HCT116 (cell line): ENCODE measurements around the gene TFAP2B. TPM values are rescaled to one million over a fixed set of nuclear protein-coding genes. Genes with fewer than 3 reads are reported as not detected.

Experiments used
- ATAC-seq: fragments of 200-7000 bp; cut with Tn5 transposase; 2 replicates; pipeline ENCODE4 v1.9.1; 2020; ENCODE audit warnings: mild to moderate bottlenecking, moderate library complexity
- BruUV-seq: library from RNA; stranded (reverse); fragments of 400-500 nt; replicated peaks from 2 replicates; lab custom pipeline; 2021; lab: Mats Ljungman, UMichigan
- CTCF ChIA-PET: fragments of 300-600 bp; sonication (Branson Sonifier 250); formaldehyde crosslinking; loops from one replicate; lab custom pipeline; 2021; ENCODE audit warnings: antibody characterized with exemption; lab: Charles Lee
- POLR2A ChIA-PET: fragments of 300-600, 350-600 bp; sonication (Branson Sonifier 250); formaldehyde crosslinking; loops from one replicate; lab custom pipeline; 2021; ENCODE audit warnings: antibody characterized with exemption; lab: Charles Lee
- RAD21 ChIA-PET, 2 experiments: fragments of 300-600 bp; sonication (Branson Sonifier 250); formaldehyde crosslinking; loops; one replicate each; lab custom pipeline; 2023; ENCODE audit warnings: low total read pairs in 2 of 2; ENCODE audit not compliant: uncharacterized antibody in 2 of 2, unreplicated experiment in 2 of 2, low non-redundant PET in 1 of 2; lab: Charles Lee
- DNase-seq: peaks from one replicate; pipeline ENCODE4 v3.0.0-alpha.2; 2010; ENCODE audit warnings: low read depth, low spot score
- H2AFZ ChIP-seq: fragments of 200-600 bp; shearing (Covaris generic), sonication (generic); 2 replicates; pipeline ENCODE4 v1.6.1; 2017; ENCODE audit warnings: low read depth, mixed run types, mixed read lengths, antibody characterized with exemption, low read length; ENCODE audit not compliant: poor library complexity, severe bottlenecking
- H3K27ac ChIP-seq: 2 replicates; pipeline ENCODE4 v1.5.1; 2012; ENCODE audit warnings: low read depth, low read length
- H3K27me3 ChIP-seq: fragments of 200-600 bp; sonication (generic); 2 replicates; pipeline ENCODE4 v1.6.1; 2016; ENCODE audit warnings: mixed run types, low read length, mixed read lengths; ENCODE audit not compliant: insufficient read depth
- H3K36me3 ChIP-seq, 2 experiments: fragments of 200-500 bp in 1 of 2; fragments of 200-600 bp in 1 of 2; sonication (Bioruptor generic) in 1 of 2; sonication (generic) in 1 of 2; 2 replicates each; pipeline versions ENCODE4 v1.5.1 to v1.6.1; 2014 to 2016; ENCODE audit warnings: low read length in 2 of 2, inconsistent platforms in 1 of 2, mixed read lengths in 1 of 2, mixed run types in 1 of 2; ENCODE audit not compliant: insufficient read depth in 2 of 2, control insufficient read depth in 1 of 2
- H3K4me1 ChIP-seq, 2 experiments: fragments of 200-600 bp in 1 of 2; sonication (generic) in 1 of 2; 2 replicates each; pipeline versions ENCODE4 v1.5.1 to v1.6.1; 2012 to 2017; ENCODE audit warnings: low read length in 2 of 2, inconsistent platforms in 1 of 2, mild to moderate bottlenecking in 1 of 2, mixed read lengths in 1 of 2, mixed run types in 1 of 2, moderate library complexity in 1 of 2; ENCODE audit not compliant: insufficient read depth in 2 of 2, control insufficient read depth in 1 of 2
- H3K4me2 ChIP-seq: fragments of 200-600 bp; sonication (generic); 2 replicates; pipeline ENCODE4 v1.6.1; 2017; ENCODE audit warnings: mixed run types, low read length, mixed read lengths
- H3K4me3 ChIP-seq, 2 experiments: fragments of 200-600 bp in 1 of 2; sonication (generic) in 1 of 2; replicated peaks in 1 of 2; 2 replicates each; pipeline ENCODE4 v1.5.1; 2011 to 2016; ENCODE audit warnings: low read length in 2 of 2, control low read depth in 1 of 2, low read depth in 1 of 2, mild to moderate bottlenecking in 1 of 2, mixed read lengths in 1 of 2, mixed run types in 1 of 2
- H3K79me2 ChIP-seq: fragments of 200-600 bp; sonication (generic); 2 replicates; pipeline ENCODE4 v1.6.1; 2017; ENCODE audit warnings: mild to moderate bottlenecking, mixed run types, low read length, moderate library complexity, mixed read lengths; ENCODE audit not compliant: insufficient read depth
- H3K9ac ChIP-seq: fragments of 200-600 bp; sonication (generic); 2 replicates; pipeline ENCODE4 v1.6.1; 2016; ENCODE audit warnings: low read length, mixed read lengths
- H3K9me2 ChIP-seq: fragments of 200-600 bp; sonication (generic), shearing (Covaris generic); 2 replicates; pipeline ENCODE4 v1.6.1; 2017; ENCODE audit warnings: mixed run types, mild to moderate bottlenecking, moderate library complexity; ENCODE audit not compliant: insufficient read depth
- H3K9me3 ChIP-seq, 2 experiments: fragments of 200-500 bp in 1 of 2; fragments of 200-600 bp in 1 of 2; sonication (Bioruptor generic) in 1 of 2; sonication (generic) in 1 of 2; 2 replicates each; pipeline ENCODE4 v1.6.1; 2014 to 2017; ENCODE audit warnings: low read length in 2 of 2, mixed read lengths in 2 of 2, inconsistent platforms in 1 of 2, low read depth in 1 of 2, mild to moderate bottlenecking in 1 of 2, mixed run types in 1 of 2, moderate library complexity in 1 of 2; ENCODE audit not compliant: control insufficient read depth in 1 of 2, insufficient read depth in 1 of 2
- H4K20me1 ChIP-seq: fragments of 200-600 bp; sonication (generic), shearing (Covaris generic); 2 replicates; pipeline ENCODE4 v1.6.1; 2017; ENCODE audit warnings: mixed run types, mild to moderate bottlenecking, moderate library complexity; ENCODE audit not compliant: insufficient read depth
- CBX3 ChIP-seq: IDR thresholded peaks from 2 replicates; pipeline ENCODE4 v1.6.1; 2012; ENCODE audit warnings: low read depth
- CEBPB ChIP-seq: IDR thresholded peaks from 2 replicates; pipeline ENCODE4 v1.6.1; 2012; ENCODE audit warnings: low read depth
- EGR1 ChIP-seq: IDR thresholded peaks from 2 replicates; pipeline ENCODE4 v1.6.1; 2012; ENCODE audit warnings: low read depth
- EZH2 ChIP-seq: fragments of 200-600 bp; sonication (generic); IDR thresholded peaks from 2 replicates; pipeline ENCODE4 v1.6.1; 2017; ENCODE audit warnings: antibody characterized with exemption, mixed run types
- FOSL1 ChIP-seq: IDR thresholded peaks from 2 replicates; pipeline ENCODE4 v1.6.1; 2012; ENCODE audit warnings: low read depth
- JUND ChIP-seq: IDR thresholded peaks from 2 replicates; pipeline ENCODE4 v1.6.1; 2012
- POLR2A ChIP-seq: IDR thresholded peaks from 2 replicates; pipeline ENCODE4 v1.7.0; 2011; ENCODE audit warnings: borderline replicate concordance; ENCODE audit not compliant: insufficient read depth, insufficient read length; ENCODE audit errors: extremely low read depth
- POLR2AphosphoS5 ChIP-seq: IDR thresholded peaks from 2 replicates; pipeline ENCODE4 v1.6.1; 2011; ENCODE audit warnings: mild to moderate bottlenecking, low read depth, low read length, moderate library complexity
- RAD21 ChIP-seq: IDR thresholded peaks from 2 replicates; pipeline ENCODE4 v1.6.1; 2012; ENCODE audit warnings: low read depth, mild to moderate bottlenecking
- SP1 ChIP-seq: IDR thresholded peaks from 2 replicates; pipeline ENCODE4 v1.6.1; 2012; ENCODE audit warnings: low read depth
- SRF ChIP-seq: IDR thresholded peaks from 2 replicates; pipeline ENCODE4 v1.6.1; 2012; ENCODE audit warnings: low read depth
- YY1 ChIP-seq: IDR thresholded peaks from 2 replicates; pipeline ENCODE4 v1.6.1; 2011; ENCODE audit warnings: low read length, low read depth, moderate library complexity, mild to moderate bottlenecking; ENCODE audit not compliant: insufficient replicate concordance; ENCODE audit errors: extremely low read depth
- ZFX ChIP-seq: fragments of 450-650 bp; IDR thresholded peaks from 2 replicates; pipeline ENCODE4 v1.6.1; 2017
- intact Hi-C: fragments of 100-400 bp; cut with micrococcal nuclease; formaldehyde crosslinking; loops from 2 replicates; pipeline ENCODE4 v1.10.0; 2022
- total RNA-seq: library from RNA; stranded (reverse); gene quantifications from one replicate; pipeline ENCODE4 v1.2.1, GENCODE V29; 2021; ENCODE audit not compliant: unreplicated experiment
- TF ChIP-seq, protein P1 (sequence below): IDR thresholded peaks from 2 replicates; pipeline ENCODE4 v1.6.1; 2012
- TF ChIP-seq, protein P2 (sequence below): IDR thresholded peaks from 2 replicates; pipeline ENCODE4 v1.6.1; 2012; ENCODE audit warnings: low read depth
- TF ChIP-seq, protein P3 (sequence below): IDR thresholded peaks from 2 replicates; pipeline ENCODE4 v1.6.1; 2011; ENCODE audit warnings: mild to moderate bottlenecking, low read length, moderate library complexity; ENCODE audit not compliant: insufficient replicate concordance; ENCODE audit errors: extremely low read depth

Gene TFAP2B
- total RNA-seq, 1 experiment from 2014 or later, result not detected

DNA sequence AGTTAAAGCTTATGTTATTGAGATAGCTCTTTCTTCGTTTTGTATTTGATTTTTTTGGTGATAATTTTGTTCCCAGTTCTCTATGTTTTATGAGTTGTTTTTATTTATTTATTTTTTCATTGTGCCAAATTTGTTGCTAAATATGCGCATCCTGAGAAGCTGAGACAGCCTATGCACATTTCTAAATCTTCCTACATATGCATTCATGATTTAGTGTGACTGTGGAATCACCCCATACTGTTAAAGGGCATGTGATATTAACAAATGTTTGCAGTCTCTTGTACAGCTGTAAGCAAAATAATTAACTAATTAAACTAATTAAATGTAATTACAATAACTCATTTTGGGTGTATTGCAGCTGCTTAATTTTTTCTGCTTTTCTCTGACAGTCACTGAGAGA is 10.4 kb downstream of the TFAP2B start:
- Histone ChIP-seq H3K36me3 (no peaks in the 10 kb centered on the region), H3K9me3 (peaks cover 5 to 8% of the 10 kb centered on the region in 2 experiments; a peak in 2 of 4 replicates), H3K4me1 (no peaks in the 10 kb centered on the region), H2AFZ (no peak overlapping the region), H3K79me2 (no peaks in the 10 kb centered on the region), H3K27me3 (no peaks in the 10 kb centered on the region), H3K9me2 (no peaks in the 10 kb centered on the region), H3K27ac (no peak overlapping the region), H3K4me3 (no peak overlapping the region), H3K4me2 (no peak overlapping the region), H4K20me1 (no peaks in the 10 kb centered on the region), H3K9ac (no peak overlapping the region)
- intact Hi-C loops, result no loop called here
- no TSS peak for BruUV-seq
- ChIA-PET POLR2A (no interaction called here), CTCF (no interaction called here), RAD21 (no interaction called here)
- ATAC-seq (no peak), DNase-seq (no peak)
- TF ChIP-seq FOSL1 (no peak), EZH2 (no peak), ZFX (no peak), POLR2A (no peak), SP1 (no peak), EGR1 (no peak), SRF (no peak), CBX3 (no peak), RAD21 (no peak), JUND (no peak), POLR2AphosphoS5 (no peak), CEBPB (no peak), YY1 (no peak)
- TF ChIP-seq, protein P1, sequence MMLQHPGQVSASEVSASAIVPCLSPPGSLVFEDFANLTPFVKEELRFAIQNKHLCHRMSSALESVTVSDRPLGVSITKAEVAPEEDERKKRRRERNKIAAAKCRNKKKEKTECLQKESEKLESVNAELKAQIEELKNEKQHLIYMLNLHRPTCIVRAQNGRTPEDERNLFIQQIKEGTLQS, result no peak
- TF ChIP-seq, protein P2, sequence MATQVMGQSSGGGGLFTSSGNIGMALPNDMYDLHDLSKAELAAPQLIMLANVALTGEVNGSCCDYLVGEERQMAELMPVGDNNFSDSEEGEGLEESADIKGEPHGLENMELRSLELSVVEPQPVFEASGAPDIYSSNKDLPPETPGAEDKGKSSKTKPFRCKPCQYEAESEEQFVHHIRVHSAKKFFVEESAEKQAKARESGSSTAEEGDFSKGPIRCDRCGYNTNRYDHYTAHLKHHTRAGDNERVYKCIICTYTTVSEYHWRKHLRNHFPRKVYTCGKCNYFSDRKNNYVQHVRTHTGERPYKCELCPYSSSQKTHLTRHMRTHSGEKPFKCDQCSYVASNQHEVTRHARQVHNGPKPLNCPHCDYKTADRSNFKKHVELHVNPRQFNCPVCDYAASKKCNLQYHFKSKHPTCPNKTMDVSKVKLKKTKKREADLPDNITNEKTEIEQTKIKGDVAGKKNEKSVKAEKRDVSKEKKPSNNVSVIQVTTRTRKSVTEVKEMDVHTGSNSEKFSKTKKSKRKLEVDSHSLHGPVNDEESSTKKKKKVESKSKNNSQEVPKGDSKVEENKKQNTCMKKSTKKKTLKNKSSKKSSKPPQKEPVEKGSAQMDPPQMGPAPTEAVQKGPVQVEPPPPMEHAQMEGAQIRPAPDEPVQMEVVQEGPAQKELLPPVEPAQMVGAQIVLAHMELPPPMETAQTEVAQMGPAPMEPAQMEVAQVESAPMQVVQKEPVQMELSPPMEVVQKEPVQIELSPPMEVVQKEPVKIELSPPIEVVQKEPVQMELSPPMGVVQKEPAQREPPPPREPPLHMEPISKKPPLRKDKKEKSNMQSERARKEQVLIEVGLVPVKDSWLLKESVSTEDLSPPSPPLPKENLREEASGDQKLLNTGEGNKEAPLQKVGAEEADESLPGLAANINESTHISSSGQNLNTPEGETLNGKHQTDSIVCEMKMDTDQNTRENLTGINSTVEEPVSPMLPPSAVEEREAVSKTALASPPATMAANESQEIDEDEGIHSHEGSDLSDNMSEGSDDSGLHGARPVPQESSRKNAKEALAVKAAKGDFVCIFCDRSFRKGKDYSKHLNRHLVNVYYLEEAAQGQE, result no peak
- TF ChIP-seq, protein P3, sequence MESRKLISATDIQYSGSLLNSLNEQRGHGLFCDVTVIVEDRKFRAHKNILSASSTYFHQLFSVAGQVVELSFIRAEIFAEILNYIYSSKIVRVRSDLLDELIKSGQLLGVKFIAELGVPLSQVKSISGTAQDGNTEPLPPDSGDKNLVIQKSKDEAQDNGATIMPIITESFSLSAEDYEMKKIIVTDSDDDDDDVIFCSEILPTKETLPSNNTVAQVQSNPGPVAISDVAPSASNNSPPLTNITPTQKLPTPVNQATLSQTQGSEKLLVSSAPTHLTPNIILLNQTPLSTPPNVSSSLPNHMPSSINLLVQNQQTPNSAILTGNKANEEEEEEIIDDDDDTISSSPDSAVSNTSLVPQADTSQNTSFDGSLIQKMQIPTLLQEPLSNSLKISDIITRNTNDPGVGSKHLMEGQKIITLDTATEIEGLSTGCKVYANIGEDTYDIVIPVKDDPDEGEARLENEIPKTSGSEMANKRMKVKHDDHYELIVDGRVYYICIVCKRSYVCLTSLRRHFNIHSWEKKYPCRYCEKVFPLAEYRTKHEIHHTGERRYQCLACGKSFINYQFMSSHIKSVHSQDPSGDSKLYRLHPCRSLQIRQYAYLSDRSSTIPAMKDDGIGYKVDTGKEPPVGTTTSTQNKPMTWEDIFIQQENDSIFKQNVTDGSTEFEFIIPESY, result no peak
